ENCODE results near the gene SMIM20. TPM values are rescaled to one million over a fixed set of nuclear protein-coding genes. Genes with fewer than 3 reads are reported as not detected.

SMIM20 gene
- total and polyA plus RNA-seq, 4 donors, result 11.1 to 25.0 (median 20.4) TPM

- Histone ChIP-seq H3K27me3 (ENCODE audit: control insufficient read depth in 4 of 4, insufficient read depth in 4 of 4, low read length in 3 of 4) (no peaks in the 10 kb centered on the region), H3K9me3 (ENCODE audit: control insufficient read depth in 4 of 4, low read length in 3 of 4) (no peaks in the 10 kb centered on the region), H3K4me1 (ENCODE audit: control insufficient read depth in 4 of 4, insufficient read depth in 4 of 4, low read length in 3 of 4) (no peaks in the 10 kb centered on the region), H3K4me3 (ENCODE audit: low read depth in 1 of 3, low read length in 3 of 3) (no peak overlapping the region), H3K27ac (ENCODE audit: low read depth in 1 of 2, low read length in 2 of 2) (no peak overlapping the region), H3K36me3 (ENCODE audit: control insufficient read depth in 4 of 4, insufficient read depth in 3 of 4, low read depth in 1 of 4, low read length in 3 of 4) (no peaks in the 10 kb centered on the region), H3K9ac (ENCODE audit: low read depth in 1 of 2, low read length in 2 of 2) (no peak overlapping the region)
- WGBS, result 77% methylated on average over 7 of the region's 7 CpGs
- no peak for TF ChIP-seq NR2F2 (IDR thresholded peaks at IDR 0.05)
- TF ChIP-seq, protein P1, sequence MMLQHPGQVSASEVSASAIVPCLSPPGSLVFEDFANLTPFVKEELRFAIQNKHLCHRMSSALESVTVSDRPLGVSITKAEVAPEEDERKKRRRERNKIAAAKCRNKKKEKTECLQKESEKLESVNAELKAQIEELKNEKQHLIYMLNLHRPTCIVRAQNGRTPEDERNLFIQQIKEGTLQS (IDR thresholded peaks at IDR 0.05), result no peak
- DNase-seq (ENCODE audit: low spot score), result no peak
Measured at GRCh38 chr4:25976780-25977179, 62.8 kb downstream of the SMIM20 start.

DNA sequence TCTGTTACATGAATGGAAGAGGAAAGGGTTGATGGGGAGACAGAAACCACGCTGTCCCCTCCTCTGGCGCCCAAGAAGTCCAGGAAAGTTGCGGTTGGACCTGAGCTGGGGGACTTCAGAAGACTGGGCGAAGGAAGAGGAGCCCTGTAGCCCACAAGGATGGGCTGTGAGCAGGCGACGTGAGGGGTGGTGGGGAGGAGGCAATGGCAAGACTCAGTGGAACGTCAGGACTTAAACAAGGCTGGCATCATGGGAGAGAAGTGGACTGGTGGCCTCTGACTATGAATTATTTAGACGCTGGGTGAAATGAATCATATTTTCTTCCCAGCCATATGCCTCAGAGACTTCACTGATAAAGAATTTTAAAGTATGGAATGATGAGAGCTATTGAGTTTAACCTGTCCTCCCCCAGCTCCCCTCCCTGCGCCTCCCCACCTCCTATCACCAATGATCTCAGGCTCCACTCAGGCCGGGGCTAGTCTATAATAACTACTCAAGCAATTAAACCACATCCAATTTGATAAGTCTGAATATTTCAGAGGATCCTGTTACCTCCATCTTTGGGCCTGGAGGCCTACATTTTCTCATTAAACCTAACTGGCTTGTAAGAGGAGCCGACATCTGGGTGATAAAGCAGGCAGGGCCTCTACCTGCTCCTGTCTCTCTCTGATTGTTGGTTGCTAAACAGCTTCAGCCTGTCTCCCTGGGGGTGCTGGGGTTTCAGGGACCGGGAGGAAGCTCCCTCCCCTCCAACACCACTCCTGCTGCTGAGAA is 63.6 kb downstream of the SMIM20 start:
- Histone ChIP-seq H3K27ac (ENCODE audit: low read depth in 1 of 2, low read length in 2 of 2) (no peak overlapping the region), H3K9me3 (ENCODE audit: control insufficient read depth in 4 of 4, low read length in 3 of 4) (no peaks in the 10 kb centered on the region), H3K4me1 (ENCODE audit: control insufficient read depth in 4 of 4, insufficient read depth in 4 of 4, low read length in 3 of 4) (no peaks in the 10 kb centered on the region), H3K4me3 (ENCODE audit: low read depth in 1 of 3, low read length in 3 of 3) (no peak overlapping the region), H3K9ac (ENCODE audit: low read depth in 1 of 2, low read length in 2 of 2) (no peak overlapping the region), H3K36me3 (ENCODE audit: control insufficient read depth in 4 of 4, insufficient read depth in 3 of 4, low read depth in 1 of 4, low read length in 3 of 4) (no peaks in the 10 kb centered on the region), H3K27me3 (ENCODE audit: control insufficient read depth in 4 of 4, insufficient read depth in 4 of 4, low read length in 3 of 4) (no peaks in the 10 kb centered on the region)
- WGBS, result 89% methylated on average over 12 of the region's 12 CpGs
- DNase-seq (ENCODE audit: low spot score), result no peak
- TF ChIP-seq CTCF (IDR thresholded peaks at IDR 0.05; ENCODE audit: low read depth, low read length, missing input control), result no peak
- TF ChIP-seq RAD21 (IDR thresholded peaks at IDR 0.05), result no peak
- no peak for TF ChIP-seq FOXA1 (IDR thresholded peaks at IDR 0.05)
- no peak for TF ChIP-seq NR2F2 (IDR thresholded peaks at IDR 0.05)
- no peak for TF ChIP-seq GABPA (IDR thresholded peaks at IDR 0.05 in 1 of 2, conservative IDR thresholded peaks at IDR 0.05 in 1 of 2)
- TF ChIP-seq, protein P1 (IDR thresholded peaks at IDR 0.05), result no peak
- no peak for TF ChIP-seq FOXA2 (IDR thresholded peaks at IDR 0.05)
- TF ChIP-seq, protein P2, sequence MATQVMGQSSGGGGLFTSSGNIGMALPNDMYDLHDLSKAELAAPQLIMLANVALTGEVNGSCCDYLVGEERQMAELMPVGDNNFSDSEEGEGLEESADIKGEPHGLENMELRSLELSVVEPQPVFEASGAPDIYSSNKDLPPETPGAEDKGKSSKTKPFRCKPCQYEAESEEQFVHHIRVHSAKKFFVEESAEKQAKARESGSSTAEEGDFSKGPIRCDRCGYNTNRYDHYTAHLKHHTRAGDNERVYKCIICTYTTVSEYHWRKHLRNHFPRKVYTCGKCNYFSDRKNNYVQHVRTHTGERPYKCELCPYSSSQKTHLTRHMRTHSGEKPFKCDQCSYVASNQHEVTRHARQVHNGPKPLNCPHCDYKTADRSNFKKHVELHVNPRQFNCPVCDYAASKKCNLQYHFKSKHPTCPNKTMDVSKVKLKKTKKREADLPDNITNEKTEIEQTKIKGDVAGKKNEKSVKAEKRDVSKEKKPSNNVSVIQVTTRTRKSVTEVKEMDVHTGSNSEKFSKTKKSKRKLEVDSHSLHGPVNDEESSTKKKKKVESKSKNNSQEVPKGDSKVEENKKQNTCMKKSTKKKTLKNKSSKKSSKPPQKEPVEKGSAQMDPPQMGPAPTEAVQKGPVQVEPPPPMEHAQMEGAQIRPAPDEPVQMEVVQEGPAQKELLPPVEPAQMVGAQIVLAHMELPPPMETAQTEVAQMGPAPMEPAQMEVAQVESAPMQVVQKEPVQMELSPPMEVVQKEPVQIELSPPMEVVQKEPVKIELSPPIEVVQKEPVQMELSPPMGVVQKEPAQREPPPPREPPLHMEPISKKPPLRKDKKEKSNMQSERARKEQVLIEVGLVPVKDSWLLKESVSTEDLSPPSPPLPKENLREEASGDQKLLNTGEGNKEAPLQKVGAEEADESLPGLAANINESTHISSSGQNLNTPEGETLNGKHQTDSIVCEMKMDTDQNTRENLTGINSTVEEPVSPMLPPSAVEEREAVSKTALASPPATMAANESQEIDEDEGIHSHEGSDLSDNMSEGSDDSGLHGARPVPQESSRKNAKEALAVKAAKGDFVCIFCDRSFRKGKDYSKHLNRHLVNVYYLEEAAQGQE (IDR thresholded peaks at IDR 0.05), result no peak
- no peak for TF ChIP-seq RXRA (IDR thresholded peaks at IDR 0.05)
- no peak for TF ChIP-seq JUND (IDR thresholded peaks at IDR 0.05)
- no peak for TF ChIP-seq EGR1 (IDR thresholded peaks at IDR 0.05; ENCODE audit: low read depth in 2 of 2)

All from liver (tissue), 9 donors.